K562 (cell line): ENCODE measurements around the gene RIPK3. TPM values are rescaled to one million over a fixed set of nuclear protein-coding genes. Genes with fewer than 3 reads are reported as not detected.

ENCODE experiments used
- ATAC-seq: fragments of 200-7000 bp; cut with Tn5 transposase; 3 replicates; pipeline ENCODE4 v1.9.1; 2020; ENCODE audit warnings: moderate library complexity
- BruUV-seq: library from RNA; stranded (reverse); fragments of 400-500 nt; replicated peaks from 2 replicates; lab custom pipeline; 2021; lab: Mats Ljungman, UMichigan
- CTCF ChIA-PET: fragments of 300-600 bp; formaldehyde crosslinking; extraction: SDS; loops from one replicate; lab custom pipeline; 2021; ENCODE audit warnings: low intra/inter-chr PET ratio; lab: Yijun Ruan, JAX
- POLR2A ChIA-PET: fragments of 300-600, 350-650 bp; sonication (Branson Sonifier 250); formaldehyde crosslinking; extraction: SDS; loops from one replicate; lab custom pipeline; 2021; ENCODE audit warnings: antibody characterized with exemption, inconsistent platforms; lab: Yijun Ruan, JAX
- DNase-seq, 4 experiments: peaks; one replicate each; pipeline versions ENCODE4 v3.0.0 to v3.0.0-alpha.2; 2011 to 2018; ENCODE audit warnings: low spot score in 3 of 4, mixed read lengths in 3 of 4; ENCODE audit errors: extremely low read depth in 1 of 4
- FAIRE-seq: peaks from 2 replicates; lab custom pipeline; 2011; peaks lifted over from hg19 to GRCh38; lab: Jason Lieb, UNC
- H2AFZ ChIP-seq: 2 replicates; pipeline ENCODE4 v1.6.0; 2011; ENCODE audit warnings: low read depth, low read length, control low read depth, inconsistent platforms
- H3K27ac ChIP-seq: fragments of 200-600 bp; 3 replicates; pipeline ENCODE4 v1.8.0; 2011; ENCODE audit warnings: low read depth, mild to moderate bottlenecking, control low read depth, inconsistent platforms, low read length, moderate library complexity, mixed read lengths; ENCODE audit errors: extremely low read depth
- H3K27me3 ChIP-seq, 2 experiments: fragments of 300-600 bp in 1 of 2; 2 replicates in 1 of 2; 3 replicates in 1 of 2; pipeline versions ENCODE4 v1.6.0 to v1.8.0; 2011; ENCODE audit warnings: inconsistent platforms in 2 of 2, low read length in 2 of 2, mild to moderate bottlenecking in 1 of 2, mixed read lengths in 1 of 2, moderate library complexity in 1 of 2; ENCODE audit not compliant: control insufficient read depth in 2 of 2, insufficient read depth in 2 of 2
- H3K36me3 ChIP-seq: fragments of 300-600 bp; 3 replicates; pipeline ENCODE4 v1.8.0; 2011; ENCODE audit warnings: mild to moderate bottlenecking, low read length, inconsistent platforms; ENCODE audit not compliant: control insufficient read depth, insufficient read depth
- H3K4me1 ChIP-seq, 2 experiments: fragments of 200-600 bp in 1 of 2; replicated peaks in 1 of 2; 2 replicates in 1 of 2; 3 replicates in 1 of 2; pipeline versions ENCODE4 v1.5.1 to v1.8.0; 2011; ENCODE audit warnings: inconsistent platforms in 2 of 2, low read length in 2 of 2, mild to moderate bottlenecking in 1 of 2, mixed read lengths in 1 of 2, moderate library complexity in 1 of 2; ENCODE audit not compliant: control insufficient read depth in 2 of 2, insufficient read depth in 2 of 2
- H3K4me2 ChIP-seq: 2 replicates; pipeline ENCODE4 v1.6.1; 2011; ENCODE audit warnings: low read length, control low read depth, inconsistent platforms, mixed read lengths; ENCODE audit not compliant: insufficient read depth
- H3K4me3 ChIP-seq: fragments of 200-600 bp; sonication (generic), shearing (Covaris generic); 2 replicates; pipeline ENCODE4 v1.5.1; 2016; ENCODE audit warnings: control low read depth, inconsistent platforms
- H3K79me2 ChIP-seq: fragments of 200-600 bp; 3 replicates; pipeline ENCODE4 v1.8.0; 2011; ENCODE audit warnings: low read length, inconsistent platforms; ENCODE audit not compliant: control insufficient read depth, insufficient read depth
- H3K9ac ChIP-seq, 2 experiments: 2 replicates each; pipeline versions ENCODE4 v1.6.0 to v1.6.1; 2011; ENCODE audit warnings: low read depth in 2 of 2, low read length in 2 of 2, control low read depth in 1 of 2, inconsistent platforms in 1 of 2, mild to moderate bottlenecking in 1 of 2, mixed read lengths in 1 of 2; ENCODE audit not compliant: insufficient read depth in 1 of 2
- H3K9me1 ChIP-seq: one replicate; pipeline ENCODE4 v1.6.0; 2011; ENCODE audit warnings: inconsistent platforms, mild to moderate bottlenecking, low read length, moderate library complexity; ENCODE audit not compliant: control insufficient read depth, insufficient read depth
- H3K9me3 ChIP-seq: replicated peaks from 2 replicates; pipeline ENCODE4 v1.5.1; 2011; ENCODE audit warnings: low read depth, low read length, inconsistent platforms; ENCODE audit not compliant: control insufficient read depth, insufficient read depth
- H4K20me1 ChIP-seq: replicated peaks from 2 replicates; pipeline ENCODE4 v1.6.1; 2011; ENCODE audit warnings: low read length, inconsistent platforms, mixed read lengths; ENCODE audit not compliant: control insufficient read depth, insufficient read depth
- CEBPG ChIP-seq, 3 experiments: fragments of 200-800 bp in 1 of 3; sonication (Bioruptor generic) in 1 of 3; sonication (generic) in 1 of 3; formaldehyde crosslinking in 1 of 3; IDR thresholded peaks in 2 of 3; conservative IDR thresholded peaks in 1 of 3; 2 replicates each; pipeline versions ENCODE4 v1.6.1 to v1.8.0; 2016 to 2022; ENCODE audit warnings: missing compliant biosample characterization in 2 of 3, missing genetic modification characterization in 2 of 3, mild to moderate bottlenecking in 1 of 3, missing genetic modification reagents in 1 of 3
- FOXP1 ChIP-seq: sonication (generic); formaldehyde crosslinking; IDR thresholded peaks from 2 replicates; pipeline ENCODE4 v1.8.0; 2022; ENCODE audit warnings: mild to moderate bottlenecking, missing genetic modification reagents
- GATA2 ChIP-seq: sonication (generic); formaldehyde crosslinking; IDR thresholded peaks from 2 replicates; pipeline ENCODE4 v1.4.0; 2020; ENCODE audit warnings: mild to moderate bottlenecking, missing genetic modification reagents
- ILF3 ChIP-seq: fragments of 450-650 bp; IDR thresholded peaks from 2 replicates; pipeline ENCODE4 v1.6.1; 2018; ENCODE audit warnings: antibody characterized with exemption, mild to moderate bottlenecking, moderate library complexity, borderline replicate concordance
- KAT7 ChIP-seq: sonication (generic); formaldehyde crosslinking; IDR thresholded peaks from 2 replicates; pipeline ENCODE4 v1.8.0; 2022; ENCODE audit warnings: missing genetic modification reagents, mild to moderate bottlenecking, borderline replicate concordance
- L3MBTL2 ChIP-seq: fragments of 450-650 bp; IDR thresholded peaks from 2 replicates; pipeline ENCODE4 v1.6.1; 2016; ENCODE audit warnings: mild to moderate bottlenecking, moderate library complexity
- MAFK ChIP-seq: IDR thresholded peaks from 2 replicates; pipeline ENCODE4 v1.6.1; 2011; ENCODE audit warnings: low read length, improper control_type of control experiment
- MAX ChIP-seq: sonication (generic); formaldehyde crosslinking; IDR thresholded peaks from 2 replicates; pipeline ENCODE4 v1.9.0; 2022; ENCODE audit warnings: mild to moderate bottlenecking, missing genetic modification reagents
- MCM5 ChIP-seq: fragments of 450-650 bp; IDR thresholded peaks from 2 replicates; pipeline ENCODE4 v1.6.1; 2016; ENCODE audit warnings: low read depth
- NCOA1 ChIP-seq: fragments of 450-650 bp; IDR thresholded peaks from 2 replicates; pipeline ENCODE4 v1.6.1; 2016; ENCODE audit warnings: low read depth
- NR3C1 ChIP-seq: sonication (generic); formaldehyde crosslinking; IDR thresholded peaks from 2 replicates; pipeline ENCODE4 v1.8.1; 2022; ENCODE audit warnings: missing genetic modification reagents
- POLR2G ChIP-seq: fragments of 200-400 bp; formaldehyde crosslinking; IDR thresholded peaks from 2 replicates; pipeline ENCODE4 v1.6.1; 2017; ENCODE audit warnings: low read depth, mild to moderate bottlenecking, antibody characterized with exemption, low read length, moderate library complexity
- PRDM10 ChIP-seq: fragments of 450-650 bp; IDR thresholded peaks from 2 replicates; pipeline ENCODE4 v1.6.1; 2018; ENCODE audit not compliant: partially characterized antibody
- ZFP30 ChIP-seq: fragments of 250-450 bp; sonication (Bioruptor Pico); IDR thresholded peaks from 2 replicates; pipeline ENCODE4 v1.8.0; 2022; ENCODE audit warnings: moderate library complexity, mild to moderate bottlenecking, inconsistent platforms, borderline replicate concordance
- ZNF274 ChIP-seq: IDR thresholded peaks from 2 replicates; pipeline ENCODE4 v1.6.1; 2011; ENCODE audit warnings: low read depth, mild to moderate bottlenecking, low read length, moderate library complexity, borderline replicate concordance
- ZNF282 ChIP-seq: sonication (generic); formaldehyde crosslinking; IDR thresholded peaks from 2 replicates; pipeline ENCODE4 v1.8.1; 2023; ENCODE audit warnings: missing genetic modification reagents
- ZNF3 ChIP-seq: fragments of 250-450 bp; sonication (Bioruptor Pico); IDR thresholded peaks from 2 replicates; pipeline ENCODE4 v1.5.0; 2021; ENCODE audit warnings: mild to moderate bottlenecking, moderate library complexity
- WGBS: fragments of 100-300 bp; shearing (Covaris generic); methylation state at CpG from one replicate; pipeline ENCODE4 v1.1.6; 2016; ENCODE audit warnings: low coverage, mixed read lengths; ENCODE audit not compliant: insufficient coverage; ENCODE audit errors: missing lambda C conversion rate; 5-methylcytosine and 5-hydroxymethylcytosine counted together
- in situ Hi-C: fragments of 300-500 bp; cut with MboI; formaldehyde crosslinking; loops from 4 replicates; pipeline ENCODE4 v1.15.0; 2018; ENCODE audit warnings: inconsistent platforms, mixed read lengths
- intact Hi-C: fragments of 100-400 bp; cut with micrococcal nuclease; formaldehyde crosslinking; loops from 2 replicates; pipeline ENCODE4 v1.14.2; 2022
- polyA plus RNA-seq, 8 experiments: library from polyadenylated mRNA; depleted of rRNA in 4 of 8; stranded (reverse) in 5 of 8; unstranded in 3 of 8; fragments of >200 nt; fragmentation: Nextera tagmentation in 2 of 8; fragmentation: Illumina TruSeq in 1 of 8; extraction: Ambion mirVana in 2 of 8; extraction: Trizol in 1 of 8; gene quantifications; 2 replicates each; pipeline versions ENCODE4 v1.2.1 to v1.2.3, GENCODE V29; 2011 to 2014; ENCODE audit warnings: inconsistent platforms in 1 of 8, missing spikeins in 1 of 8
- total RNA-seq, 7 experiments: library from RNA; depleted of rRNA in 6 of 7; stranded (reverse); fragments of >200 nt in 6 of 7; fragmentation: Illumina TruSeq in 2 of 7; extraction: Trizol in 2 of 7; gene quantifications; 2 replicates each; pipeline versions ENCODE4 v1.2.1 to v1.2.3, GENCODE V29; 2011 to 2021; ENCODE audit warnings: low replicate concordance in 1 of 7

The RIPK3 gene
- total and polyA plus RNA-seq, 9 of the 15 experiments (the other 6 are each of a cell fraction or from before 2014, with no cell fraction given), result 0.03 to 0.43 (median 0.28) TPM; not detected in 3

- Histone ChIP-seq H3K4me3 (peak overlapping the region; percentile 21), H3K9me1 (no peaks in the 10 kb centered on the region), H3K9ac (peak overlapping the region in 1 of 2 experiments; percentile 85; a peak in 2 of 4 replicates), H3K9me3 (no peaks in the 10 kb centered on the region), H3K4me2 (peak overlapping the region; percentile 78), H3K4me1 (peaks cover 5 to 36% of the 10 kb centered on the region in 2 experiments; a peak in 4 of 5 replicates), H2AFZ (peak overlapping the region; percentile 93), H3K79me2 (no peaks in the 10 kb centered on the region), H3K27me3 (peaks cover 0 to 8% of the 10 kb centered on the region in 2 experiments; a peak in 1 of 5 replicates), H3K36me3 (no peaks in the 10 kb centered on the region), H3K27ac (no peak overlapping the region), H4K20me1 (no peaks in the 10 kb centered on the region)
- ATAC-seq (peak; percentile 83), FAIRE-seq (peak; percentile 94), DNase-seq (peak; percentile 76 to 81 (median 78))
- WGBS, result 8% methylated on average over 17 of the region's 56 CpGs
- CTCF ChIA-PET, result interaction anchor here (0.7 to 3.1 kb wide), 2 partner anchors 104 to 107 kb away, joined by 3 to 35 read pairs; no protein-coding TSS in a partner anchor
- no TSS peak for BruUV-seq
- POLR2A ChIA-PET, result interaction anchor here (0.6 to 2.5 kb wide), 4 partner anchors 24 to 104 kb away, joined by 3 to 25 read pairs (median 12); partner anchors contain the start of genes CBLN3, CIDEB and KHNYN
- in situ Hi-C loops, result loop anchor here (5.0 to 25.0 kb wide), 2 partner anchors 100 to 355 kb away; no protein-coding TSS in a partner anchor
- intact Hi-C loops, result loop anchor here (1.0 to 5.0 kb wide), 2 partner anchors 35 to 80 kb away; partner anchors contain the start of gene NFATC4
- peak; percentile 84 for TF ChIP-seq L3MBTL2
- no peak for TF ChIP-seq MAFK
- TF ChIP-seq NCOA1, result no peak
- peak; percentile 56; the same call in 1 of the 2 replicates for TF ChIP-seq KAT7 (CRISPR knock-in tag)
- peak; percentile 74 for TF ChIP-seq POLR2G
- peak; percentile 65 for TF ChIP-seq MAX (CRISPR knock-in tag)
- 0 out of 2 replicates have a peak, but pooled peaks have one; percentile 68 for TF ChIP-seq ZNF282 (CRISPR knock-in tag)
- TF ChIP-seq PRDM10, result peak; percentile 75
- no peak for TF ChIP-seq ILF3
- 0 out of 2 replicates have a peak, but pooled peaks have one; percentile 59 for TF ChIP-seq NR3C1 (CRISPR knock-in tag)
- peak; percentile 89 for TF ChIP-seq CEBPG (CRISPR knock-in tag; IDR thresholded peaks at IDR 0.05)
- TF ChIP-seq CEBPG (tag; conservative IDR thresholded peaks at IDR 0.05 in 1 of 2, IDR thresholded peaks at IDR 0.05 in 1 of 2), result peak; percentile 79 to 83
- no peak for TF ChIP-seq ZFP30 (CRISPR knock-in tag)
- TF ChIP-seq ZNF274, result no peak
- 0 out of 2 replicates have a peak, but pooled peaks have one; percentile 29 for TF ChIP-seq FOXP1 (CRISPR knock-in tag)
- TF ChIP-seq ZNF3, result no peak
- TF ChIP-seq MCM5, result no peak
- TF ChIP-seq GATA2 (CRISPR knock-in tag), result 0 out of 2 replicates have a peak, but pooled peaks have one; percentile 25
Measured at GRCh38 chr14:24332268-24332993, 7.4 kb downstream of the RIPK3 start.
